VCaP (cell line): ENCODE measurements around the gene MAK.
A peak's percentile ranks its signal among the peaks of the same experiment; 100 is the strongest.
"Not testable (repeated sequence)": the region's sequence is repeated elsewhere in the genome, so short reads cannot be mapped to it uniquely, and the experiment has no call there.

Experiments used
- H3K27ac ChIP-seq: fragments of 450-650 bp; 2 replicates; pipeline ENCODE4 v1.5.1; 2017
- CTCF ChIP-seq: fragments of 450-650 bp; conservative IDR thresholded peaks from 2 replicates; pipeline ENCODE4 v1.5.1; 2017; ENCODE audit warnings: mild to moderate bottlenecking, moderate library complexity

MAK gene

GRCh38 chr6:10763006-10763405 is 75.3 kb downstream of the MAK start:
- no peak for TF ChIP-seq CTCF
- H3K27ac ChIP-seq, result no peak overlapping the region

GRCh38 chr6:10759884-10760329 is 78.4 kb downstream of the MAK start:
- no peak overlapping the region for H3K27ac ChIP-seq
- no peak for TF ChIP-seq CTCF

- no peak overlapping the region for H3K27ac ChIP-seq
- TF ChIP-seq CTCF, result peak; percentile 38; the same call in 1 of the 2 replicates
These were observed 79.0 kb downstream of the MAK start for GRCh38 chr6:10759312-10759839.

GRCh38 chr6:10756085-10756484 is 82.3 kb downstream of the MAK start:
- TF ChIP-seq CTCF, result no peak
- H3K27ac ChIP-seq, result no peak overlapping the region

GRCh38 chr6:10751757-10752156 is 86.6 kb downstream of the MAK start:
- H3K27ac ChIP-seq, result not testable (repeated sequence)

- not testable (repeated sequence) for H3K27ac ChIP-seq
These were observed 87.8 kb downstream of the MAK start for GRCh38 chr6:10750568-10750967.

- H3K27ac ChIP-seq, result no peak overlapping the region
- no peak for TF ChIP-seq CTCF
These were observed 88.6 kb downstream of the MAK start for GRCh38 chr6:10749734-10750133.

- peak within 1 kb of the TSS; percentile 73 for H3K27ac ChIP-seq
- TF ChIP-seq CTCF, result no peak
These were observed 90.9 kb downstream of the MAK start, which contains the start of gene TMEM14B for GRCh38 chr6:10747251-10747972. Gene TMEM14B, plus strand, starts transcription at chr6:10747805. Its CDS starts 1,441 bp downstream, at chr6:10749246.

- peak overlapping the region; percentile 73 for H3K27ac ChIP-seq
- no peak for TF ChIP-seq CTCF
These were observed 91.5 kb downstream of the MAK start for GRCh38 chr6:10746915-10747250.
